HG03039 (cell line): Measurements from ENCODE around the gene ZRANB3.

ENCODE experiments used
- ATAC-seq: cut with Tn5 transposase; IDR thresholded peaks from one replicate; pipeline ENCODE4 v1.9.1; 2021; ENCODE audit warnings: mild to moderate bottlenecking, moderate library complexity; ENCODE audit not compliant: unreplicated experiment

The ZRANB3 gene

DNA sequence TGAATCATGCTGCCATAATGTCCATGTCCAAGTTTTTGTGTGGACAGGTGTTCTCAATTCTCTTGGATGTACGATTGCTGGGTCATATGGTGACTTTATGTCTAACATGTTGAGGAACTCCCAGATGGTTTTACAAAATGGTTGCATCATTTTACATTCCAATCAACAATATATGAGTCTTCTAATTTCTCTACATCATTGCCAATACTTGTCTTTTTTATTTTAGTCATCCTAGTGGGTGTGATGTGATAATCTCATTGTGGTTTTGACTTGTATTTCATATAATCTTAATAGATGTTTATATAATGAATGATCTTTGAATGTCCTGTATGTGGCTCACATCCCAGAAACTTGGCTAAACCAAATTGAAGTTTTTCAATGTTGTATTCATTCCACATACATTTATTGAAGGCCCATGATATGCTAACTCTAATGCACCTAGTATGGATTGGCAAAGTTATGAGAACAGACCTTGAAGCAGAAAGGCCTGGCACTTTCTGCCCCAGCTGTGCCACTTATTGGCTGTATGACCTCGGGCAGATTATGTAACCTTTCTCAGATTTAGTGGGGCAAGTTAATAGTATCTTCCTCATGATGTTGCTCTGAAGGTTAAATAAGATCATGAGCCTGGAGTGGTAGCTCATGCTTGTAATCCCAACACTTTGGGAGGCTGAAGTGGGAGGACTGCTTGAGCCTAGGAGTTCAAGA lies 273.5 kb downstream of the ZRANB3 start:
- no peak for ATAC-seq

DNA sequence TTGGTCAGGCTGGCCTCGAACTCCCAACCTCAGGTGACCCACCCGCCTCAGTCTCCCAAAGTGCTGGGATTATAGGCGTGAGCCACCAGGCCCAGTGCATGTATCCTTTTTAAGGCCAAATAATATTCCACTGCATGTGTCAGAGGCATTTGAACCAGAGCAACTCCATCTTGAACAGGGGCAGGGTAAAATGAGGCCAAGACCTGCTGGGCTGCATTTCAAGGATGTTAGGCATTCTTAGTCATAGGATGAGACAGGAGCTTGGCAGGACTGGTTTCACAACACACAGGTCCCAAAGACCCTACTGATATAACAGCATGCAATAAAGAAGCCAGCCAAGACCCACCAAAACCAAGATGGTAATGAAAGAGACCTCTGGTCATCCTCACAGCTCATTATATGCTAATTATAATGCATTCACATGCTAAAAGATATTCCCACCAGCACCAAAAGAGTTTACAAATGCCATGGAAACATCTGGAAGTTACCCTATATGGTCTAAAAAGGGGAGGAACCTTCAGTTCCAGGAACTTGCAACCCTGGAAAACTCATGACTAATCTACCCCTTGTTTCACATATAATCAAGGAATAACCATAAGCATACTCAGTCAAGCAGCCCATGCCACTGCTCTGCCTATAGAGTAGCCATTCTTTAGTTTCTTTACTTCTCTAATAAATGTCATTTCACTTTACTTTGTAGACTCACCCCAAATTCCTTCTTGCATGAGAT lies 274.3 kb downstream of the ZRANB3 start:
- no peak for ATAC-seq

DNA sequence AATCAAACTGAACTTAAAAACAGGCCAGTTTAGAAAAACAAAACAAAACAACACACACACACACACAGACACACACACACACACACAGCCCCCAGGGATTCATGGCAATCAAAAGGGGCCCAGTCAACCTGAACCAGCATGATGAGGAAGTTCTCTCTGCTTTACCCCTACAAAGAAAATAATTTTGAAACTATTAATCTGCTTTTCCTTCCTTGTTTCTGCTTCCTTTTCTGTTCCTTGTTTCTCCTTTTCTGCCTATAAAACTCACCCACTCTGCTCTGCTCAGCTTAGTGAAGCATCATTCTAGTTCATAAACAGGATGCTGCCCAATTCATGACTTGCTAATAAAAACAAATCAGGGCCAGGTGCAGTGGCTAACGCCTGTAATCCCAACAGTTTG lies 275.8 kb downstream of the ZRANB3 start:
- no peak for ATAC-seq

DNA sequence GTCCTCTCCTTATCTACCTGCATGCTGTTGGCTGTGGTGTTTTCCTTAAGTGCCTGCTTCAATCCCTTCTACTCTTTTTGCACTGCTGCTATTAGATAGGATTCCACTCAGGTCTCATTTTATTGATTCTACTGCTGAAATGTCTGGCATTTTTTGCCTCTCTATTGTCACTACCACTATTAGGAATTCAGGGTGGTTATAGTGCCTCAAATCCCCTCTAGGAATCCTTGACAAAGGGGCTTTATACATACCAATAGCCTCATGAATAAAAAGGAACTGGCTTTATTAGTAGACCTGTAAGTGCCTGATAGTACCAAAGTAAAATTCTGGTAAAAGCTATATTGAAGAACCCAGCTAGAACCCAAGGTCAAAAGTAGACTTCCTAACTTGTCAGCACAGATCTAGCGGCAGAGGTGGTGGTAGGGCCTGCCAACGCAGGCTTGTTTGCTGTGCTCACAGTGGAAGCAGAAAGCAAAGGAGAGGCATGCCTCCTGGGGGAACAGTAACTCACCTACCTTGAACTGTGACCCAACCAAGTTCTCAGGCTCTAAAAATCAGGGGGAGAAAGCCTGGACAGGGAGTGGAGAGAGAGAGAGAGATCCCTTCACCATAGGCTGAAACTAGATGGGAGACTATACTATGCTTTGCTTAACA lies 278.1 kb downstream of the ZRANB3 start:
- ATAC-seq = no peak

DNA sequence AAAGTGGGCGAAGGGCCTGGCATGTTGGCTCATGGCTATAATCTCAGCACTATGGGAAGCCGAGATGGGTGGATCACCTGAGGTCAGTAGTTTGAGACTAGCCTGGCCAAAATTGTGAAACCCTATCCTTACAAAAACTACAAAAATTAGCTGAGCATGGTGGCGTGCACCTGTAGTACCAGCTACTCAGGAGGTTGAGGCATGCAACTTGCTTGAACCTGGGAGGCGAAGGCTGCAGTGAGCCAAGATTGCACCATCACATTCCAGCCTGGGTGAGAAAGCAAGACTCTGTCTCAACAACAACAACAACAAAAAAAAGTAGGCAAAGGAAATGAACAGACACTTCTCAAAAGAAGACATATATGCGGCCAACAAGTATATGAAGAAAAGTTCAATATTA lies 282.4 kb downstream of the ZRANB3 start:
- no peak for ATAC-seq

DNA sequence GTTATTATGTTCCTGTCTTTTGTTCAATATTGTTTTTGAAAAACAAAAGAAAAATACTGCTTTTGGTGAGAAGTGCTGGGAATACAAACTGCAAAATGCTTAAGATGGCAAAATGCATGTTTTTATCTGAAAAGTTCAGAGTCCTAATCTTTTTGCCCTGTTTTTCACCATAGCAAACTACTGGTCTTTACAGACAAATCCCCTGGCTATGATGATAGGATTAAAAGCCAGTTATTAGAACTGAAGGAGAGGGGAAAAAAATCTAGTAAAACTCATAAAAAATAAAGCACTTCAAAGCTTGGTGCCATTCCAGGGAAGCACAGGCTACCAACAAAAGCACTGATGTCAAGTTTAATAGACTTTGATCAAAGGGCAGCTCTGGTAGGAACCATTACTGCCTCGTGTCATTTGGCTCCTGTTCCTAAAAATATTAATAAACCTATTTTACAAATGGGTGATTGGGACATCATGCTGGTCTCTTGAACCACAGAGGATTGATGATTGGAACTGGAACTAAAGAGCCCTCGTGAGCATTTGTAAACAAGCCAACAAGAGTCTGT lies 284.2 kb downstream of the ZRANB3 start:
- ATAC-seq = no peak

DNA sequence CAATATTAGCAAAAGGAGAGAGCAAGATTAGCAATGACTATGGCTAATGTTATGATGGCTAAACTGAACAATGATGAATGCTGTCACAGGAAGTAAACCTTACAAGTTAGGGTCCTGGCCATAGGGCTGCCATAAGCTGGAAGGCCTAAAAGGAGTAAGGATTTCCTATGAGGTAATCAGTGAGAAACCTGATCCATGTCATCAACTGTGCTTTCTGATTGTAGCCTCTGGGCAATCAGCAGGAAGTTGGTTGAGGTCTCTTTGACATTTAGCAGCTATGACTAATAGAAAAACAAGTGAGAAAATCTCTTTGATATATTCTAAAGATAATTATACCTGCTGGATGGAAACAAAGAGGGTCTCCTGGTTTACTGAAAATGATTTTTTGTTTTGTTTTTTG lies 285.9 kb downstream of the ZRANB3 start:
- no peak for ATAC-seq

DNA sequence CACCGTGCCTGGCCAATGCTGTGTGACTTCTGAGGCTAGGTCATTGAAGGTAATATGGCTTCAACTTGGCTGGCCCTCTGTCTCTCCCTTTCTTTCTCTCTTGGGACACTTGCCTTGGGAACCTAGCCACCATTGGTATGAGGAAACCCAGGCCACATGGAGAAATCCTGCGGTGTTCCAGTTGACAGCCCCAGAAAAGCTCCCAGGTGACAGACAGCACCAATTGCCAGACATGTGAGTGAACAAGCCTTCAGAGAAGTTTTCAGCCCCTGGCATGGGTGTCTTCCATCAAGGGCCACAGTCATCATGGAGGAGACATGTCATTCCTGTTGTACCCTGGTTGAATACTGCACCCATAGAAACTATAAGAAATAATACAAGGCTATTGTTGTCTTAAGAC lies 292.4 kb downstream of the ZRANB3 start:
- no peak for ATAC-seq

DNA sequence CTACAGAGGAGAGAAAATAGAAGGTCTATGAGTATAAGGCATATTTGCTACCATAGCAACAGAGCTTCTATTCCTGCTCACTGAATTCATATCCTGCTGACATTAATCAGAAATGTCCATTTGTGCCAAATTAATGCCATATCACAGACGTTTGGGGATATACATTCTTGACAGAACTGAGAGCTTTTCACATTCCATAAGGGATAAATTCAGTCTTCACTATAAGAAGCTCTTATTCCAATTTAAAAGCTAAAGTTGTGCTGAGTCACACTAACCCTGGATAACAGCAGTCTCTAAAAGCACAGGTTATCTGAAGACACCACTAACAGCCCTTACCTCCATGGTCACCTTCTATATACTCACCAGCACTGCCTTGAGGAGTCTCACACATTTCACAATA lies 300.9 kb downstream of the ZRANB3 start:
- no peak for ATAC-seq

DNA sequence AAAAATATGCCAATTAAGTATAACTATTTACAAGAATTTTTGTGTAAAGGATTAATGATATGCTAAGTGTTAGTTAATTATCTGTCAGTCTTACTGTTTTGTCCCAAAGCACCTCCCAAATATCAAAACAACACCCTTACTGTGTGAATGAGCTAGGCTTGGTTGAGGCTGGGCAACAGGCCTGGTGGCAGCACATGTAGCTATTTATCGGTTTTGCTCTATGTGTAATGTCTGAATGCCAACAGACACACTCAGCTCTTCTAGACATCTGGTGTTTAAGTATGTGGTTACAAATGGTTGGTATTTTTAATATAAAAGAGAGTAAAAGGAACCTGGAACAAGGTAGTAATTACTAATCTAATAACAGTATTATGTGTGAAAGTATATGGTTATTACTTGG lies 303.6 kb downstream of the ZRANB3 start:
- no peak for ATAC-seq

DNA sequence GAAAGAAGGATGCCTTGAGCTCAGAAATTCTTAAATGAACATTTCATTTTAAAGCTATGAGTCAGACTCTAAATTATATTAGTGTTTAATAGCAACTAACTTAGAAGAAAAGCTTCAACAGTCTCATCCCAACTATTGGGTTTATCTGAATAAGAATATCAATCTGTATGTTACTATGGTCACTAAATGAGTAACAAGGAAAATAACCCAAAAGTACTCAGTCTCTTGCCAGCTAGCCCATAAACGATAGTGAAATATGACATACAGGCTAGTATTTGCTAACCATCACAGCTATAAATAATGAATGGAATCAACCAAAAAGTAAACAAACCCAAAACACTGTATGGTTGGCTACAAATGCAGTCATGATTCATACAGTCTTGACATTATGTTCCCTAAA lies 304.1 kb downstream of the ZRANB3 start:
- ATAC-seq = no peak

DNA sequence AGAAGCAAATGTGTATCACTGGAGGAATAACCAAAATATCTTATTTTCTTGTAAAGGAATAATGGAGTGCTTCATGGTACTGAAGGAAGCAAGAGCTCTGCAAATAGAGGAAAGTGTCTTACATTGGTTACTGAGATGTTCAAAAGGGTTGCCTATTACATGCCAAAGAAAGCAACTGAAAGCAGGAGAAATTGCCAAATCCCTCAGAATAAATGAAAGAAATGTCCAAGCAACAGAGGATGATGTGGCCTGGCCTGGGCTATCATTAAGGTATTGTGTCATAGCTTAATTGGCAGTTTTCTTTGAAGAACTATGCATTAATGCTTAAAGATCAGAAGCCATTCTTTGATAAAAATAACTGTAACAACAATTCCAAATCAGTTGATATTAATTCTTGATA lies 305.2 kb downstream of the ZRANB3 start:
- no peak for ATAC-seq

DNA sequence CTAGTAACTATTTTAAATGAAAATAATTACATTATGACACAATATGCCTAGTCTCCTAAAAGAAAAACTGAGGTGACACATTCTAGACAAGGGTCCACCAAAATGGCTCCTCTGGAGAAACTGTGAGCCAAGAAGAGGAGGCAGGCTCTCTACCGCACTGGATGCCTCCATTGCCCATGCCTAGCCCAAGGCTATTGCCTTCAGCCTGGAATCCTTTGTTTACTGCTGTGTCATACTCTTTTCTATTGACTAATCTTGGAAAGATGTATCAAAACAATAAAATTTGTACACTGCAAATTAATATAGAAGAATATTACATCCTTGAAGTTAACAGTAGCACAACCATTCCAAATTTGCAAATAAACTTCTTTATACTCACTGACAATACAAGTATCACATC lies 311.8 kb downstream of the ZRANB3 start:
- ATAC-seq = no peak

DNA sequence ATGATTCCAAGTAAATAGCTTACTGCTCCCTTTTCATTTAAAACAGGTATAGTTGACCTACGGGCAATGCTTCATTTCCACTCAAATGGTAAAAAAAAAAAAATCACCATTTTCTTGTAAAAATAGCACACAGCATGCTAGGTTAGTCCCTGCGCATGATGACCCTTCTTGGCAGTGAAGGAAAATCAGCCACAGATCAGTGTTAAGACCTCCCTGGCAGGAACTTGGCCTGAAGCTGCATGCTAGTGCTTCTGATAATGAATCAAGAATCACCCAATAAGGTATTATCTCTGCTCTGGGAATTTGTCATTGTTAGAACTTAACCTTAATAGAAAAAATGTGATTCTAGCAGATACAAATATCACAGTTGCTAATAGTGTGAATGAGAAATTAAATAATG lies 312.6 kb downstream of the ZRANB3 start:
- ATAC-seq = no peak

DNA sequence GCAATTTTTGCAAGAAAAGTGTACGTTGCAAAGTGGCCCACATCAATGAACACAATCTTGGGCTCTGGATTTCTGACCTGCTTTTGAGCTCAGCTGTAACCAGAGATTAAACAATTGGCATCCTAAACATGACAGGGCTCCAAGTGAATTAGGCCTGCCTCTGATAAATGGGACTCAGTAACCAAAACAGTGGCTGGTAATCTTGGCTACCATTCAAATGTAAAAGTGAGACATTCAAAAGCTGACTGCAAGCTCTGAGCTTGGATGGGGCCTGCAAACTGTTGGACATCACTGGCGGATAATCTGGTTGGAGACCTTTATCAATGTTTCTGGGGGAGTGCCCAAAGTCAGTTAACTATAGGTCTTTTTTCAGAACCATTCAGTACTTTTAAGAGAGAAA lies 318.3 kb downstream of the ZRANB3 start:
- ATAC-seq = no peak

DNA sequence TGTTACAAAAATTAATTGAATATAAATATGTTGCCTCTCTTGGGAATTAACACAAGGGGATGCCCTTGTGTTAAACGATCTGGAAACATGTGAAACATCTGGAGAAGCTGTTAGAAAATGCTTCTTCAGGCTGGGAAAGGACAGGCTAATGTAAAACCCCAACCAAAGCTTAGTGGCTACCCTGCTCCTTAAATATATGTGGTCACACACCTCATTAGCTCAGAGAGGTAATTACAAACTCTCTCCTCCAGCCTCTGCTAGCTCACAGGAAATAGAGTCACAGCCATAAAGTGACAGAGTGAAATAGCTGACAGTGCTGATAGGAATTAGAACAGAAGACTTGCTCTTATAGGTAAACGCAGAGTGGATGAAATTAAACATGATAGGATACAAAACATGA lies 323.0 kb downstream of the ZRANB3 start:
- no peak for ATAC-seq

DNA sequence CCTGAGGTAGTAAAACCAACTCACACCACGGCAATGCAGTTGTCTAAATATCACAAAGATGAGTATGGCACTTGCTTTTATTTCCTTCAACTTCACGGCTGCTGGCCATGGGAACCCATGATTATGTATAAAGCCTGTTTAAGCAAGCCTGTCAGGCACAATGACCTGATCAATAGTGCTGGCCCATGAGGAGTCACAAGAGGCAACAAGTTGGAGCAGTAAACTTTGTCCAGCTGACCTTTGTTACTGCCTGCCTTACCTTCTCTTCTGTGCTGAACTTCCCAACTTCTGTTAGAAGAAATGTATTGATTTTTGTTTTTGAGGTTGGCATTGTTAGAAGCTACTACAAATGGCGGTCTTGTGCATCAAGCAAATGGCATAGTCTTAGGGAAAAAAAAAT lies 327.1 kb downstream of the ZRANB3 start:
- no peak for ATAC-seq

DNA sequence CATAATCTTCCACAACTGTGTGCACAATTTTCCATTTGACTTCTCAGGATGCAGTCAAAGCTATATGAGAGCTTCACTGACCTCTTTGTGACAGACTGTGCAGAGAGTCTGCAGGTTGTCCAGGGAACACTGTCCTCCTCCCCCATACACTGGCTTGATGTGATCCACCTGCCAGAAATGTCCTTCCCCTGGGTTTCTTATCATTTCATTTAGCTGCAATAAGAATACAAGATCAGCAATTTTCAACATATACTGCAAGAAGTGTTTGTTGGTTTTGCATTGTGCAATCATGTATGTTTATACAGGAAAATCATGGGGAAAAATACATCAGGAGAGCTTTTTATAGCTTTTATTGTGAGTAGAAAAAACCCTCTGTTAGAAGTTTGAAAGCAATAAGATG lies 328.3 kb downstream of the ZRANB3 start:
- no peak for ATAC-seq

DNA sequence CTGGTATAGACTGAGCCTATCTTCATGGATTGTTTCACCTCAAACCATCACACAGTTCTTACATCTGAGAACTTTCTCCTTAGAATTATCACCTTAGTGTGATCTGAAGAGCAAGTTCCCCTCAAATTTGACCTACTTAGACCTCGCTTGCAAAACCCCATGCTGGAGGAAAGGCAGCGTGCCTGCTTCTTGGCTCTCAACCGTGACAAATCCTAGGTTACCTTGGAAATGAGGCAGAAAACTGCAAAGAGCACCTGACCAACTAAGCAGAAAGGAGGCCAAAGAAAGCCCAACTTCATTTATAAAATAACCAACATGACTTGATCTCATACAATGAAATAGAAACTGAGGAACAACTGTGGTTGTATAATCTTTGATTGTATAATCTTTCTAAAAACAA lies 332.5 kb downstream of the ZRANB3 start:
- ATAC-seq = no peak

DNA sequence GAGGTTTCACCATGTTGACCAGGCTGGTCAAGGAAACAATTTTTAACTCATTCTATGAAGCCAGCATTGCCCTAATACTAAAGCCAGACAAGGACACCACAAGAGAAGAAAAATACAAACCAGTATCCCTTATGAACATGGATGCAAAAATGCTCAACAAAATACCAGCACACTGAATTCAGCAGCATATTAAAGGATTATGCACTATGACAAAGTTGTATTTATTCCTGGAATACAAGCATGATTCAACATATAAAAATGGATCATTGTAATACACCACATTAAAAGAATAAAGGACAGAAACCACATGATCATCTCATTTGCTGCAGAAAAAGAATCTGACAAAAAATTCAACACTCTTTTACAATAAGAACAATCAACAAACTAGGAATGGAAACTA lies 340.2 kb downstream of the ZRANB3 start:
- no peak for ATAC-seq

DNA sequence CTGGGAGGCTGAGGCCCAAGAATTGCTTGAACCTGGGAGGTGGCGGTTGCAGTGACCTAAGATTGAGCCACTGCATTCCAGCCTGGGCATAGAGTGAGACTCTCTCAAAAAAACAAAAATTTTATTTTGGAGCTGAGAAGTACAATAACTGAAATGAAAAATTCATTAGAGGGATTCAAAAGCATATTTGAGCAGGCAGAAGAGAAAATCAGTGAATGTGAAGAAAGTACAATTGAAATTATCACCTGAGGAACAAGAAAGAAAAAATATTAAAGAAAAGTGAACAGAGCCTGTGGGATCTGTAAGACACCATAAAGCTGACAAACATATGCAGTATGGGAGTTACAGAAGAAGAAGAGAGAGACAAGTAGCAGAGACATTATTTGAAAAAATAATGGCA lies 341.9 kb downstream of the ZRANB3 start:
- no peak for ATAC-seq

DNA sequence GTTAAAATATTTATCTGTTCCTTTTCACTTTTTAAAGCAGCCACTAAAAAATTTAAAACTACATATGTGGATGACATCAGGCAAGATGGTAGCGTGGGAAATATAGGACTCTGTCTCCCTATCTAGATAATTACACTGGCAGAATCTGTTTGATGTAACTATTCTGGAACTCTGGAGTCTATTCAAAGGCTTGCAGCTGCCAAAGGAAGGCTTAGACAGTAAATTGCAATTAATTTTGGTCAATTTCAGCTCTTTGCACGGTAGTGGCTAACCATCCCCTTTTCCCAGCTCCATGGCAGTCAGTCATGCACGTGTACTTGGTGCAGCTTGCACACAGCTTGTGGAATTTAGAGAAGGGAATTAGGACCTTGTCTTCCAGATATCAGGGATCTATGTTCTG lies 343.7 kb downstream of the ZRANB3 start:
- no peak for ATAC-seq
